Hepatocyte (in vitro differentiated cells): ENCODE measurements around the gene WNT1.

ENCODE experiments used
- EZH2 ChIP-seq: fragments of 200-600 bp; sonication (generic); IDR thresholded peaks from 2 replicates; pipeline ENCODE4 v1.6.1; 2016; ENCODE audit warnings: antibody characterized with exemption, mild to moderate bottlenecking, borderline replicate concordance
- EZH2phosphoT487 ChIP-seq: fragments of 200-600 bp; sonication (generic); IDR thresholded peaks from one replicate; pipeline ENCODE4 v1.6.1; 2018; ENCODE audit warnings: antibody characterized with exemption, mild to moderate bottlenecking, low read depth, moderate library complexity; ENCODE audit not compliant: unreplicated experiment, severe bottlenecking
- TF ChIP-seq, protein P1 (sequence below): fragments of 200-600 bp; sonication (generic); IDR thresholded peaks from 2 replicates; pipeline ENCODE4 v1.5.1; 2016; ENCODE audit warnings: antibody characterized with exemption, mild to moderate bottlenecking; ENCODE audit not compliant: poor library complexity

DNA sequence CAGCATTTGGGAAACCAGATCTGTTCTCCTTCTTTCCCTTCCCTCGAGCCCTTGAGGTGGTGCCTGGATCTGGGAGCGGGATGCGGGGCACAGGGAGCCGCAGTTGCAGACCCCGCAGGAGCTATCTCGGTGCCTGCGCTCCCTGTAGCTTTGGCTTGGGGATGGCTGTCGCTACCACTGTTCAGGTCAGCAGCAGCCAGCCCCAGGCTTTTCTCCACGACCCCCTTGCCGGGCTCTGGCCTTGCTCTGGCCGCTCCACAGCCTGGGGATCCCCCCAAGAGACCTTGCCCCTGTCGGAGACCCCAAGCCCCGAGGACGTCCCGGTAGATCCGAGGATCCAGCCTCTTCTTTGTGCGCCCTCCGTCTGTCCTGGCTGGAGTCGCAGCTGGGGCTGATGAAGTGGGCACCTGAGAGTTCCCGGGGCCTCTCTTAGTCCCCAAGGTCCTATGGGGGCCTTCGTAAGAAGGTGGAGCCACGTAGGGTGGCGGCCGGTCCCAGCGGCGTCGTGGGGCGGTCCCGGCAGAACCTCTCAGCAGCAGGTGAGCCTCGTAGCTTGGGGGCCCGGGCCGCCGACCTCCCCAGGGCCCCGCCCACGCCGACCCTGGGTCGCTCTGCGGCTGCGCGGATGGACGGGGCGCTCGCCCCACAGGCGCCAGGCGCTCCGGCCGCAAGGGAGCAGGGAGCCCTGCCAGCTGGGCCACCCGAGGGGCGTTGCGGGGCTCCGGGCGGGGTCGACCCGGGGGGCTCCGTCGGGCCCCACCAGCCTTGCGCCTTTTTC, 19.8 kb downstream of the WNT1 start:
- TF ChIP-seq, protein P1, sequence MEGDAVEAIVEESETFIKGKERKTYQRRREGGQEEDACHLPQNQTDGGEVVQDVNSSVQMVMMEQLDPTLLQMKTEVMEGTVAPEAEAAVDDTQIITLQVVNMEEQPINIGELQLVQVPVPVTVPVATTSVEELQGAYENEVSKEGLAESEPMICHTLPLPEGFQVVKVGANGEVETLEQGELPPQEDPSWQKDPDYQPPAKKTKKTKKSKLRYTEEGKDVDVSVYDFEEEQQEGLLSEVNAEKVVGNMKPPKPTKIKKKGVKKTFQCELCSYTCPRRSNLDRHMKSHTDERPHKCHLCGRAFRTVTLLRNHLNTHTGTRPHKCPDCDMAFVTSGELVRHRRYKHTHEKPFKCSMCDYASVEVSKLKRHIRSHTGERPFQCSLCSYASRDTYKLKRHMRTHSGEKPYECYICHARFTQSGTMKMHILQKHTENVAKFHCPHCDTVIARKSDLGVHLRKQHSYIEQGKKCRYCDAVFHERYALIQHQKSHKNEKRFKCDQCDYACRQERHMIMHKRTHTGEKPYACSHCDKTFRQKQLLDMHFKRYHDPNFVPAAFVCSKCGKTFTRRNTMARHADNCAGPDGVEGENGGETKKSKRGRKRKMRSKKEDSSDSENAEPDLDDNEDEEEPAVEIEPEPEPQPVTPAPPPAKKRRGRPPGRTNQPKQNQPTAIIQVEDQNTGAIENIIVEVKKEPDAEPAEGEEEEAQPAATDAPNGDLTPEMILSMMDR, result no peak
- TF ChIP-seq EZH2phosphoT487 (peak; percentile 58), EZH2 (no peak)
